Uterus (tissue), 4 donors: ENCODE data around the gene ADAP1. TPM values are rescaled to one million over a fixed set of nuclear protein-coding genes. Genes with fewer than 3 reads are reported as not detected.

Source experiments
- DNase-seq, 2 donors: peaks; one replicate each; pipeline ENCODE4 v3.0.0-alpha.2; 2019 to 2020
- H3K27ac ChIP-seq, 2 donors: fragments of 200-600 bp; sonication (generic); 1 replicate in 1 of 2; 2 replicates in 1 of 2; pipeline ENCODE4 v1.5.1; 2016 to 2018
- H3K27me3 ChIP-seq, 2 donors: fragments of 200-600 bp; sonication (generic); one replicate each; pipeline ENCODE4 v1.5.1; 2018 to 2019; ENCODE audit warnings: control low read depth in 1 of 2
- H3K36me3 ChIP-seq, 2 donors: fragments of 200-600 bp; sonication (generic); one replicate each; pipeline ENCODE4 v1.5.1; 2019; ENCODE audit warnings: control low read depth in 1 of 2
- H3K4me1 ChIP-seq, 2 donors: fragments of 200-600 bp; sonication (generic); one replicate each; pipeline ENCODE4 v1.5.1; 2018 to 2019; ENCODE audit warnings: control low read depth in 1 of 2
- H3K4me3 ChIP-seq, 2 donors: fragments of 200-600 bp; sonication (generic); 1 replicate in 1 of 2; 2 replicates in 1 of 2; pipeline ENCODE4 v1.5.1; 2018 to 2019; ENCODE audit warnings: mild to moderate bottlenecking in 1 of 2
- H3K9me3 ChIP-seq, 2 donors: fragments of 200-600 bp; sonication (generic); one replicate each; pipeline ENCODE4 v1.5.1; 2019; ENCODE audit warnings: control low read depth in 1 of 2
- POLR2A ChIP-seq, 2 donors: fragments of 450-650 bp; IDR thresholded peaks; one replicate each; pipeline ENCODE4 v1.6.1; 2016; ENCODE audit warnings: antibody characterized with exemption in 2 of 2, mild to moderate bottlenecking in 1 of 2, moderate library complexity in 1 of 2
- intact Hi-C: fragments of 100-400 bp; cut with DNase I; formaldehyde crosslinking; loops from one replicate; pipeline ENCODE4 v1.15.1; 2023; ENCODE audit warnings: low total_unique reads
- total RNA-seq, 4 donors: library from RNA; depleted of rRNA in 3 of 4; stranded (reverse); fragments of >200 nt in 3 of 4; gene quantifications; one replicate each; pipeline versions ENCODE4 v1.1.0 to v1.2.4, GENCODE V29; 2014 to 2023
- TF ChIP-seq, protein P1 (sequence below), 4 experiments: fragments of 200-600 bp in 2 of 4; fragments of 450-650 bp in 2 of 4; sonication (generic) in 2 of 4; IDR thresholded peaks; one replicate each; pipeline ENCODE4 v1.5.1; 2016 to 2019; ENCODE audit warnings: antibody characterized with exemption in 4 of 4, mild to moderate bottlenecking in 2 of 4, moderate library complexity in 1 of 4
- donor health status: DM: yes; HTN: yes; CAD: no.

Gene ADAP1
- total RNA-seq, 4 donors from 2014 or later: 3.2 to 17.4 (median 10.9) TPM

DNA sequence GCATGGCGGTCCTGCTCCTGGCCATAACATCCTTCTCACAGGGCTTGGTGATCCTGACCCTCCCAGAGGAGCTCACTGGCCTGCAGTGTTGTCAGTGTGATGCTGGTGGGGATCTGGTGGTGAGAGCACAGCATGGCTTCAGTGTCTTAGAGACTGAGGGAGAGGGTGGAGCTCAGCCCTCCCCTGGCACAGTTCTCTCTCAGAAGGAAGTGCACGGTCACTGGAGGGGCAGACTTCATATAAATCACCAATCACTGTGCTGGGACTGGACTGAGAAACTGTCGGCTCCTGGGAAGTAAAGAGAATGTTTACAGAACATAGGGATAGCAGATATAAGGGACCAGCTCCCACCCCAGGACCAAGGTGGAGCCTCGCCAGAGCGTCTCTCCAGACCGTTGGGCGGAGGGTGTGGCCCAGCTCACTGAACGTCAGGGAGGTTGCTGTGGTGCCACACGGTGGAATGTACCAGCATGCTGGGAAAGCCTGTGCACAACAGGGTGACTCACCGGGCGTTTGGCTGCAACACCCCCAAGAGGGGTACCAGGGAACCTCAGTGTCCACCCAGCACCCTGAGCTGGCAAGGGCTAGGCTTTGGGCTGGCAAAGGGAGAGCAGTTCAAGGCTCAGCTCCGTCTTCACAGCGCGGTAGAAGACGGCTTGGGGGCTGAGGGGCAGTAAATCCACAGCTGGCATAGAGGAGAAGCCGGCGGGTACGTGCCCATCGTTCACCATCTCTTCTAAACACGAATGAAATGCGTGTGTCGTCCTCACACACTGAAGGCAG, 86.9 kb downstream of the ADAP1 start:
- Histone ChIP-seq H3K27ac (peak overlapping the region; percentile 69 to 96), H3K4me3 (no peak overlapping the region), H3K9me3 (no peaks in the 10 kb centered on the region), H3K27me3 (no peaks in the 10 kb centered on the region), H3K4me1 (peaks cover 12 to 13% of the 10 kb centered on the region in 2 donors), H3K36me3 (no peaks in the 10 kb centered on the region)
- DNase-seq: peak; percentile 65 to 67
- intact Hi-C loops: no loop called here
- TF ChIP-seq, protein P1, sequence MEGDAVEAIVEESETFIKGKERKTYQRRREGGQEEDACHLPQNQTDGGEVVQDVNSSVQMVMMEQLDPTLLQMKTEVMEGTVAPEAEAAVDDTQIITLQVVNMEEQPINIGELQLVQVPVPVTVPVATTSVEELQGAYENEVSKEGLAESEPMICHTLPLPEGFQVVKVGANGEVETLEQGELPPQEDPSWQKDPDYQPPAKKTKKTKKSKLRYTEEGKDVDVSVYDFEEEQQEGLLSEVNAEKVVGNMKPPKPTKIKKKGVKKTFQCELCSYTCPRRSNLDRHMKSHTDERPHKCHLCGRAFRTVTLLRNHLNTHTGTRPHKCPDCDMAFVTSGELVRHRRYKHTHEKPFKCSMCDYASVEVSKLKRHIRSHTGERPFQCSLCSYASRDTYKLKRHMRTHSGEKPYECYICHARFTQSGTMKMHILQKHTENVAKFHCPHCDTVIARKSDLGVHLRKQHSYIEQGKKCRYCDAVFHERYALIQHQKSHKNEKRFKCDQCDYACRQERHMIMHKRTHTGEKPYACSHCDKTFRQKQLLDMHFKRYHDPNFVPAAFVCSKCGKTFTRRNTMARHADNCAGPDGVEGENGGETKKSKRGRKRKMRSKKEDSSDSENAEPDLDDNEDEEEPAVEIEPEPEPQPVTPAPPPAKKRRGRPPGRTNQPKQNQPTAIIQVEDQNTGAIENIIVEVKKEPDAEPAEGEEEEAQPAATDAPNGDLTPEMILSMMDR (IDR thresholded peaks at IDR 0.05): peak in 1 of 4 experiments; percentile 16
- TF ChIP-seq POLR2A (IDR thresholded peaks at IDR 0.05): no peak

DNA sequence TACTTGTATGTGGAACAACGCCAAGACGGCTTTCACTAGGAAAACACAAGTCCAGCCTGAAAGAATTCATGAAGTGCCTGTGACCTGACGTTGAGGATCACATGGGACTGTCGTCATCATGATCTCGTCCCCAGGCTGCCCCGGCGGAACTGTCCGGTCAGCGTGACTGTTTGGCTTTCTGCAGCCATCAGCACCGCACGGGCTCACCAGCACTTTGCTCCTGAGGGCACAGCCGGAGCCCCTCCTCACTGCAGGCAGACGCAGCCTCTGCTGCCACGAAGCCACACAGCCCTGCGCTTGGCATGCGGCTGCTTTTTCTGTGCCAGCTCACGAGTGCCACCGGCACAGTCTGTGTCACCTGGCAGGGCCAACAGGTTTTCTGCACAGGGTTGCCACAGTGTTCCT, 87.5 kb downstream of the ADAP1 start:
- DNase-seq: peak; percentile 81 to 84
- Histone ChIP-seq H3K4me1 (peaks cover 11 to 13% of the 10 kb centered on the region in 2 donors), H3K27me3 (no peaks in the 10 kb centered on the region), H3K36me3 (no peaks in the 10 kb centered on the region), H3K4me3 (no peak overlapping the region), H3K9me3 (no peaks in the 10 kb centered on the region), H3K27ac (peak overlapping the region; percentile 69 to 96)
- intact Hi-C loops: no loop called here
- peak in 1 of 2 donors; percentile 35 for TF ChIP-seq POLR2A (IDR thresholded peaks at IDR 0.05)
- TF ChIP-seq, protein P1 (IDR thresholded peaks at IDR 0.05): no peak

DNA sequence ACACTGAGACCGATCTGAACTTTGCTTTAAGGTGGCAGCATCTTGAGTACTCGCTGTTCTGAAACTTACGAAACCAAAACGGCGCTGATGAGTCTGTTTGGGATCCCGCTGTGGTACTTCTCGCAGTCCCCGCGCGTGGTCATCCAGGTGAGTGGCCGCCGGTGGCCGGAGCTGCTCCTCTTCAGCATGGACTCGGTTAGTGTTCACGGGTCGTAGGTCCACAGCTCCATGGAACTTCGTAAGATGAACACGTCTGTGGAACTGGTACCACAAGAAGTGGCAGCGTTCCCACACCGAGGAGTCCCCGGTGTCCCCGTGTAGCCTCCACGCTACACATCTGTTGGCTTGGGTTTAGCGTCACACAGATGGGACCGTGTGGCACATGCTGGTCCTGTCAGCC, 88.6 kb downstream of the ADAP1 start:
- no peaks in the 10 kb centered on the region for H3K27me3 ChIP-seq
- H3K4me1 ChIP-seq: peaks cover 11 to 13% of the 10 kb centered on the region in 2 donors
- intact Hi-C loops: no loop called here
- TF ChIP-seq, protein P1 (IDR thresholded peaks at IDR 0.05): no peak
- TF ChIP-seq POLR2A (IDR thresholded peaks at IDR 0.05): no peak
- peak overlapping the region; percentile 69 to 96 for H3K27ac ChIP-seq
- DNase-seq: no peak
- no peaks in the 10 kb centered on the region for H3K9me3 ChIP-seq
- no peak overlapping the region for H3K4me3 ChIP-seq
- no peaks in the 10 kb centered on the region for H3K36me3 ChIP-seq

DNA sequence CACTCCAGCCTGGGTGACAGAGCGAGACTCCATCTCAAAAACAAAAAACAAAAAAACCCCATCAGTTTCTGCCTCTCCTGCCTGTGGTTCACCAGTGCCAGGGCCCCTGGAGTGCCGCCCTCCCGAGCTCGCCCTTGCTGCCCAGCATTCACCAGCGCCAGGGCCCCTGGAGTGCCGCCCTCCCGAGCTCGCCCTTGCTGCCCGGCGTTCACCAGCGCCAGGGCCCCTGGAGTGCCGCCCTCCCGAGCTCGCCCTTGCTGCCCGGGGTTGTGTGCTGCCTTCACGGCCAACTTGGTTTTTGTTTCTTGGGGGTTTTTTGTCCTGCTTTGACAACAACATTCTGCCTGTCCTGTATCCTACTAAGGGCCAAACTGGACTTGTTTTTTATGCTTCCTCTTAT, 91.4 kb downstream of the ADAP1 start:
- intact Hi-C loops: no loop called here
- no peak overlapping the region for H3K4me3 ChIP-seq
- H3K27ac ChIP-seq: no peak overlapping the region
- H3K4me1 ChIP-seq: peaks cover 11 to 12% of the 10 kb centered on the region in 2 donors
- TF ChIP-seq, protein P1 (IDR thresholded peaks at IDR 0.05): no peak
- TF ChIP-seq POLR2A (IDR thresholded peaks at IDR 0.05): no peak
- no peak for DNase-seq
- no peaks in the 10 kb centered on the region for H3K36me3 ChIP-seq
- H3K27me3 ChIP-seq: no peaks in the 10 kb centered on the region
- H3K9me3 ChIP-seq: no peaks in the 10 kb centered on the region

DNA sequence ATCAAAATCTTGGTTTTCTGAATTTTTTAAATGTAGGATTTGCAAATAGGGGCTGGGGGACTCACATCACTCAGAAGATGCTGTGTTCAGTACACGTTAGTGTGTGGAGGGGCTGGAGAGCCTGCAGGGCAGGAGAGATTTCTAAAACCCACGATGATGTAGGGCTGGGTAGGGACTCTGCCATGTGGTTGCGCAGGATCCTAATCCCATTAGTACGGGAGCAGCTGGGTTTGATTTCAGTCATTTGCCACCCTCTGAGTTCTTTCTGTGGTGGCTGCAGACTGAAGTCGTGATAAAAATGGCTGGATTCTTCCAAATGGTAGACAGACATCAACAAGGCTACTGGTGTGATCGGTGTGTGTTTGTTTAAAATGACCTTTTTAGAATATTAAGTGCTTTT, 92.3 kb downstream of the ADAP1 start:
- Histone ChIP-seq H3K9me3 (no peaks in the 10 kb centered on the region), H3K4me3 (no peak overlapping the region), H3K36me3 (no peaks in the 10 kb centered on the region), H3K27me3 (no peaks in the 10 kb centered on the region), H3K27ac (no peak overlapping the region), H3K4me1 (peaks cover 3% of the 10 kb centered on the region in 2 donors)
- intact Hi-C loops: no loop called here
- DNase-seq: no peak
- TF ChIP-seq, protein P1 (IDR thresholded peaks at IDR 0.05): no peak
- TF ChIP-seq POLR2A (IDR thresholded peaks at IDR 0.05): no peak
